GM19455 (cell line): Measurements from ENCODE around the gene ACTL6B.

Experiments used
- ATAC-seq: cut with Tn5 transposase; IDR thresholded peaks from one replicate; pipeline ENCODE4 v1.9.1; 2021; ENCODE audit not compliant: unreplicated experiment

The ACTL6B gene

GRCh38 chr7:100629117-100629716, 27.0 kb downstream of the ACTL6B start:
- ATAC-seq = no peak

DNA sequence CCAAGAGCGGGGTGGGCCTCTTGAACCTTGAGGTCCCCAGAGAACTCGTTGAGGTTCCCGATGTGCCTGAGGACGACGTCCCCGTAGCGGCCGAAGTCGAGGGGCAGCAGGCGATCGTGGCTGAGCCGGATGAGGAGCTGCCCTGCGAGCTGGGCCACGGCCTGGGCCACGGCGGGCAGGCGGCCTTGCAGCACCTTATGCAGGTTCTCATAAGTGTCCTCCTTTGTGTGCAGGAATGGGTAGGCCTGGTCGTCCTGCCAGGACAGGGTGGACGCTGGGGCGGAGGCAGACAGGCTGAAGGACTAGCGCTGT, 29.1 kb downstream of the ACTL6B start:
- no peak for ATAC-seq

DNA sequence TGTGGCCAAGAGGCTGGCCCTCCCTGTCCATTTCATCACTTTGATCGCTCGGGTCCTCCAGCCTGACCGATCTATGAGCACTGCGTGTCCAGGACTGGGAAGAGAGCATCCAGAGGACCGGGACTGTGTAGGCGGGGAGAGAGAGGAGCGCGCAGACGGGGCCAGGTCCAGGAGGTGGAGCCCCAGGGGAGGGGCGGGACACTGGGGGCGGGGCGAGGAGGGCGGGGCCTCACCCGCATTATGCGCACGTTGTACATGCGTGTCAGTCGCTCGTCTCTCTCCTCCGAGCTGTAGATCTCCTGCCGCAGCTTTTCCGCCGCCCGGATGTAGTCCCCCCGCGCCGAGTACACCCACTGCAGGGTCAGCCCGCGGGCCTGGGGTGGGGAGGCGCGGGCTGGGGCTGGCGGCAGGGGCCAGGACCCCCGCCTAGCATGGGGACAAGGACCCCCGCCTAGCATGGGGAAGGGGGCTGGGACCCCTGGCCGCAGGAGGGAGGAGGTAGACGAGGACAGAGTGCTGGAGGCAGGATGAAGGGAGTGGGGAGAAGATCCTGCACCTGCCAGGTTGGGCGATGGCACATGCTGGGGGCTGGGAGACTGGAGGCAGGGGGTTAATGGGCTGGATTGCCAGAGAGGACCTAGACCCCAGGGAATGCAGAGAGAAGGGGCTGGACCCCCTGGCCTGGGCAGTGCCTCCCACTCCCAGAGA, 29.6 kb downstream of the ACTL6B start:
- peak; percentile 91 for ATAC-seq

DNA sequence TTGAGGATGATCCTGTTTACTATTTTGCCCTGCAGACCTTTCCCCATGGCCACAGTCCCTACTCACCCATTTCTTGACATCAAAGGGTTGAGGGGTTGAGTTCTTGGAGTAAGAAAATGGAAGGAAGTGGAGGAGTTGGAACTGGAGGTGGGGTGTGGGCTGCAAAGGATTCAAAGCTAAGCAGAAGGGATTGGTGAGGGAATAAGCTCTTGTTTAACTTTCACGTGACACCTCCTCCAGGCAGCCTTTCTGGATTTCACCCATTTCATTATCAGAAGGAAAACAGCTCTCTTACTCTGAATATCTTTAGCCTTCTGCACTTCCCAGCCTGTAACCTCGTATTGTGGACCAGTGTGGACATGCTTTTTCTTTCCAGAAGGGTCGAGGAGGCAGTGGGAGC, 30.2 kb downstream of the ACTL6B start:
- no peak for ATAC-seq

DNA sequence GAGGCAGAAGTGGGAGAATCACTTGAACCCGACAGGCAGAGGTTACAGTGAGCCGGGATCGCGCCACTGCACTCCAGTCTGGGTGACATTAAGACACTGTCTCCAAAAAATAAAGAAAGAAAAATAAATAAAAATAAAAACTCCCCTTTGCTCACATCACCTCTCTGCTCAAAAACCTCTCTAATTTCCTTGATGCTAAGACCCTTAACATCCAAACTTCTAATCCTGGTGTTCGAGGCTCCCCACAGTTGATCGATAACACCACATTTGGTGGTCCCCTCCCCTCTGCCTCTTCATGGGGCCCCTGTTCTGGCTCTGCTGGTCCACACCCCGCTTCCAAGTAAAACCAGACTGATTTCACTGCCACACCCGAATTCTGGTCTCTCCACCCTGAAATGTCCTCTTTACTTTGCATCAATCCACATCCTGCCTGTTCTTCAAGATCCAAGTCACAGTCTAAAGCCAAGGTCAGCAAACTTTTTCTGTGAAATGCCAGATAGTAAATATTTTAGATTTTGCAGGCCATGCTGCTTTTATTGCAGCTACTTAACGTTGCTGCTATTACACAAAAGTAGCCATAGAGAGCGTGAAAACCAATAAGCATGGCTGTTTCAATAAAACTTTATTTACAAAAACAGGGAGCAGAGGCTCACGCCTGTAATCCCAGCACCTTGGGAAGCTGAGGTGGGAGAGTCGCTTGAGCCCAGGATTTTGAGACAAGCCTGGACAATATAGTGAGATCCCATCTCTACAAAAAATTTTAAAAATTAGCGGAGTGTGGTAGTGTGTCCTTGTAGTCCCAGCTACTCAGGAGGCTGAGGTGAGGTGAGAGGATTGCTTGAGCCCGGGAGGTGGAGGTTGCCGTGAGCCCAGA, 32.1 kb downstream of the ACTL6B start:
- ATAC-seq = no peak

- no peak for ATAC-seq
Measured at GRCh38 chr7:100621554-100621953, 34.7 kb downstream of the ACTL6B start.

- ATAC-seq = no peak
Measured at GRCh38 chr7:100620804-100621203, 35.4 kb downstream of the ACTL6B start.

GRCh38 chr7:100620239-100620638, 36.0 kb downstream of the ACTL6B start:
- ATAC-seq = no peak

DNA sequence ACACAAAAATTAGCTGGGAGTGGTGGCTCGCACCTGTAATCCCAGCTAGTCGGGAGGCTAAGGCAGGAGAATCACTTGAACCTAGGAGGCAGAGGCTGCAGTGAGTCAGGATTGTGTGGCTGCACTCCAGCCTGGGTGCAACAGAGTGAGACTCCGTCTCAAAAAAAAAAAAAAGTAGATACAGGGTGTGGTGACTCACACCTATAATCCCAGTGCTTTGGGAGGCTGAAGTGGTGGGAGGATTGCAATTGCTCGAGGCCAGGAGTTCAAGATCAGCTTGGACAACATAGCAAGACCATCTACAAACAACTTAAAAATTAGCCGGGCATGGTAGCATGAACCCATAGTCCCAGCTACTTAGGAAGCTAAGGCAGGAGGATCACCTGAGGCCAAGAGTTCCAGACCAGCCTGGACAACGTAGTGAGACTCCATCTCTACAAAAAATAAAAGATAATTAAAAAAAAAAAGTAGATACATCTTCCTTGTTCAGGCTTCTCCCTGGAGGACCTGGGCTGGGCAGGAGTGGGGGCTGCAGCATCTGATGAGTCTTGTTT, 41.9 kb downstream of the ACTL6B start:
- ATAC-seq = no peak

DNA sequence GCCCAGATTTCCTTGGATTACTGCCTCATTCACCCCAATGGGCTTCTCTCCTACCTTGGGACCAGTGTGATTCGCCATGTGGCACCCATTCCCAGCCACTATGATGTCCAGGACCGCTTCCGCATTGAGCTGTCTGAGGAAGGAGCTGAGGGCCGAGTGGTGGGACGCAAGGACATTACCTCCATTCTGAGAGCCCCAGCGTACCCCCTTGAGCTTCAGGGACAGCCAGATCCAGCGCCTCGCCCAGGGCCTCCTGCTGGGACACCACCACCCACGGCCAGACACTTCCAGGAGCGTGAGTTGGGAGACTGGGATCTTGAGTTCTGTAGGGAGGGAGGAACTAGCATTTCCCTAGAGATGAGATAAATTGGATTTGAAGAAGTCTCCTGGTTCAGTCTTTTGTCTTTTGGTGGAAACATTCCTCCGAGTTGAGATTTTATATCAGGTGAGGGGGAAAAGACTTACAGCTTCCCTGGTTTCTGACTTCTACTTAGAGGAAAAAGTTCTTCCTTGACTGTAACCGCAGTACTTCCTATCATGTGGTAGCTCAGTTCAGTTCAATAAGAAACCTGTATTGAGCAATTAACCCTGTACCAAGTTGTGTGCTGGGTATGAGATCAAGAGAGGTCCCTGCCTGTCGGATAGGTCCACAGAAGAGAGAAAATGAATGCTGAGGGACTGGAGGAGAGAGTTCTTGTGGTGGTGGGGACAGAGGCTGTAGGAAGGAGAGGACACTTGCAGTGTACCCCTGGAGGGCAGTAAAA, 42.7 kb downstream of the ACTL6B start:
- ATAC-seq = no peak

GRCh38 chr7:100612730-100613390, 43.4 kb downstream of the ACTL6B start:
- ATAC-seq = no peak

- ATAC-seq = peak; percentile 93
Measured at GRCh38 chr7:100611983-100612729, 44.1 kb downstream of the ACTL6B start, which contains the start of gene MOSPD3. Gene MOSPD3 (plus strand): TSS chr7:100612540. CDS start chr7:100612792, 252 bp downstream.

GRCh38 chr7:100609958-100610357, 46.3 kb downstream of the ACTL6B start:
- ATAC-seq = no peak

GRCh38 chr7:100607111-100607510, 49.1 kb downstream of the ACTL6B start:
- no peak for ATAC-seq

GRCh38 chr7:100606313-100606712, 49.9 kb downstream of the ACTL6B start:
- ATAC-seq = no peak

GRCh38 chr7:100604976-100605911, 51.0 kb downstream of the ACTL6B start:
- ATAC-seq = no peak

DNA sequence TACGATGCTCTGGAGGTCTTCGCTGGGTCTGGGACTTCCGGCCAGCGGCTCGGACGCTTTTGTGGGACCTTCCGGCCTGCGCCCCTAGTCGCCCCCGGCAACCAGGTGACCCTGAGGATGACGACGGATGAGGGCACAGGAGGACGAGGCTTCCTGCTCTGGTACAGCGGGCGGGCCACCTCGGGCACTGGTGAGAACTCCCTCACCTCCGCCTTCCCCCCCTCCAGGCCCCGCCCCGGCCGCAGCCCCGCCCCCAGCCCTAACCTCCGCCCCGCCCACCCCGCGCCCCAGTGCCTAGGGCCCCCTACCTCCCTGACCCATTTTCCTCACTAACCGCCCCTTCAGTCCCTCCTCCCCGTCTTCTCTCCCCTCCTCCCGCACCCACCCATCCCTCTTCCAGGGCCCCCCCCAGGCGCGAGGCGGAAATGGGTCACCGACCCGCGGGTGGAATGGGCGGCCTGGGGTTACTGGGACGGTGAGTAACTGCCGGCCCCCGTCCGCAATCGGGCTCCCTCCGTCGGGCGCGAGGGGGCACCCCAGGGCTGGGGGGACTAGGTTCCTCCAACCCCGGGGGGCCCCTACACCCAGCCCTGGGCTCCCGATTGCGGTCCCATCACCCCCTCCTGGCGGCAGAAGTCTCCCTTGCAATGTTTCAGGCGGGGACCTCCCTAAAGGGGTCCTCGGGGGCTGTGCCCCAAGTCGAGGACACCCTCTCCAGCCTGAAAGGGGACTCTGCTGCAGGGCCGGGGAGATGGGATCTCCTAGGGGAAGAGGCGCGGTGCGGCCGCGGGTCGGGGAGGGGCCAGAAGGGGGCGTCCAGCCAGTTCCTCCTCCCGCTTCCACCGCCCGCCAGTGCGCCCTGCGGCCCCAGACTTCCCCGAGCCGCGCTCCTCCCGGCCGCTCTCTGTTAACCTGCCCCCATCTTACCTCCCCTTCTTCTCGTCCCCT, 51.9 kb downstream of the ACTL6B start:
- peak; percentile 49 for ATAC-seq

DNA sequence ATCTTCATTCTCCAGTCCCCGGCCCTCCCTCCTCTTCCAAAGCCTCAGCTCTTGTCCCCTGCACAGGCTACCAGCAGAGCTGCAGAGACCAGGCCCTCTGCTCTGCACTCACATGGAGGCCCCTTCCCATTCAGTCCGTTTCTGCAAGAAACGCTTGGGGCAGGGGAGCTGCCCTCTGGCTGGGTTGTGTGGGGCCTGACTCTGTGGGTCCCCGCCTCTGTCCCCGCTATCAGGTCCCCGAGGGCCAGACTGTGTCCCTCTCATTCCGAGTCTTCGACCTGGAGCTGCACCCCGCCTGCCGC, 52.6 kb downstream of the ACTL6B start:
- no peak for ATAC-seq
